Caco-2 (cell line): ENCODE data around the gene GRK6. TPM values are rescaled to one million over a fixed set of nuclear protein-coding genes. Genes with fewer than 3 reads are reported as not detected.
A peak's percentile ranks its signal among the peaks of the same experiment; 100 is the strongest.

ENCODE experiments used
- BruUV-seq: library from RNA; stranded (reverse); fragments of 400-500 nt; replicated peaks from 2 replicates; lab custom pipeline; 2021; lab: Mats Ljungman, UMichigan
- CTCF ChIA-PET: fragments of 300-600 bp; sonication (Branson Sonifier 250); formaldehyde crosslinking; loops from one replicate; lab custom pipeline; 2022; ENCODE audit warnings: antibody characterized with exemption; lab: Charles Lee
- POLR2A ChIA-PET: fragments of 300-600 bp; sonication (Branson Sonifier 250); formaldehyde crosslinking; loops from one replicate; lab custom pipeline; 2022; ENCODE audit warnings: antibody characterized with exemption; lab: Charles Lee
- DNase-seq, 2 experiments: peaks; one replicate each; pipeline versions ENCODE4 v3.0.0 to v3.0.0-alpha.2; 2020 to 2022
- H3K27me3 ChIP-seq: replicated peaks from 2 replicates; pipeline ENCODE4 v1.6.0; 2011; ENCODE audit warnings: low read length; ENCODE audit not compliant: control insufficient read depth, insufficient read depth
- H3K36me3 ChIP-seq: 2 replicates; pipeline ENCODE4 v1.5.1; 2011; ENCODE audit warnings: low read length; ENCODE audit not compliant: control insufficient read depth, insufficient read depth
- H3K4me1 ChIP-seq: fragments of 250-450 bp; sonication (Bioruptor Pico); 2 replicates; pipeline ENCODE4 v1.5.1; 2020; ENCODE audit warnings: mild to moderate bottlenecking
- H3K4me3 ChIP-seq: 2 replicates; pipeline ENCODE4 v1.5.1; 2011; ENCODE audit warnings: low read depth, mild to moderate bottlenecking, control low read depth, low read length
- H3K9me3 ChIP-seq: fragments of 250-450 bp; sonication (Bioruptor Pico); 2 replicates; pipeline ENCODE4 v1.5.1; 2020; ENCODE audit warnings: mild to moderate bottlenecking, moderate library complexity
- H3K27ac Mint-ChIP-seq: one replicate; pipeline ENCODE4 v1.8.0; 2022; ENCODE audit warnings: mixed read lengths; ENCODE audit not compliant: unreplicated experiment
- H3K27me3 Mint-ChIP-seq: one replicate; pipeline ENCODE4 v1.8.0; 2022; ENCODE audit warnings: mixed read lengths; ENCODE audit not compliant: insufficient read depth, unreplicated experiment
- H3K36me3 Mint-ChIP-seq: one replicate; pipeline ENCODE4 v1.8.0; 2022; ENCODE audit warnings: mild to moderate bottlenecking, mixed read lengths; ENCODE audit not compliant: insufficient read depth, unreplicated experiment
- H3K4me1 Mint-ChIP-seq: one replicate; pipeline ENCODE4 v1.8.0; 2022; ENCODE audit warnings: low read depth, mixed read lengths; ENCODE audit not compliant: unreplicated experiment
- H3K4me3 Mint-ChIP-seq: one replicate; pipeline ENCODE4 v1.8.0; 2022; ENCODE audit warnings: mild to moderate bottlenecking, moderate library complexity, mixed read lengths; ENCODE audit not compliant: unreplicated experiment
- H3K9me3 Mint-ChIP-seq: one replicate; pipeline ENCODE4 v1.8.0; 2022; ENCODE audit warnings: mixed read lengths; ENCODE audit not compliant: unreplicated experiment
- CTCF ChIP-seq, 2 experiments: fragments of 200-600 bp in 1 of 2; IDR thresholded peaks; 1 replicate in 1 of 2; 2 replicates in 1 of 2; pipeline versions ENCODE4 v1.5.1 to v1.8.0; 2011 to 2022; ENCODE audit warnings: antibody characterized with exemption in 1 of 2, control low read depth in 1 of 2, inconsistent platforms in 1 of 2, low read depth in 1 of 2, low read length in 1 of 2, mild to moderate bottlenecking in 1 of 2, moderate library complexity in 1 of 2; ENCODE audit not compliant: insufficient read depth in 1 of 2, severe bottlenecking in 1 of 2, unreplicated experiment in 1 of 2
- intact Hi-C: fragments of 100-400 bp; cut with micrococcal nuclease; formaldehyde crosslinking; loops from one replicate; pipeline ENCODE4 v1.10.0; 2022; ENCODE audit not compliant: unreplicated experiment
- total RNA-seq: library from RNA; stranded (reverse); gene quantifications from 2 replicates; pipeline ENCODE4 v1.2.3, GENCODE V29; 2022

Gene GRK6
- total RNA-seq, 1 experiment from 2014 or later = 71.9 TPM

DNA sequence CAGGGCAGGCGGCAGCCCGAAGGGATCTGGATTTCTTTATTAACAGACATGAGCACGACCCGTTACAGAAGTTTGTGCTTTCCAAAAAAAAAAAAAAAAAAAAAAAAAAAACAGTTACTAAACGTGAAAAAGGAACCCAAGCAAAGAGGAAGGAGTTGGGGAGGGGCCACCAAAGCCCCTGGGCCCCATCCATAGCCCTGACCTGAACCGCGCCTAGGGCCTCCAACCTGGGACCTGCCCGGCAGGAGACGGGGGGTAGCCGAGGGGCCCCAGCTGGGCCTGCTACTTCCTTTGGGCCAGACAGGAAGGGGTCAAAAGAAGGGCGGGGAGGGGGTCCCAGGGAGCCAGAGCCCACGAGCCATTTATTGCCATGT, 30.1 kb downstream of the GRK6 start:
- DNase-seq = no peak
- intact Hi-C loops = loop anchor here (1.0 to 2.0 kb wide), 2 partner anchors 16 to 41 kb away; partner anchors contain the start of genes DBN1 and PDLIM7
- no peaks in the 10 kb centered on the region for H3K27me3 ChIP-seq
- Mint-ChIP-seq H3K4me3 (peak overlapping the region; percentile 77), H3K4me1 (peaks cover 11% of the 10 kb centered on the region), H3K36me3 (peaks cover 82% of the 10 kb centered on the region), H3K9me3 (no peaks in the 10 kb centered on the region), H3K27ac (peak overlapping the region; percentile 87), H3K27me3 (no peaks in the 10 kb centered on the region)
- no peak for TF ChIP-seq CTCF (IDR thresholded peaks at IDR 0.05; ENCODE audit: insufficient read depth in 1 of 2, low read depth in 1 of 2, low read length in 1 of 2, severe bottlenecking in 1 of 2, unreplicated experiment in 1 of 2)
- H3K4me3 ChIP-seq = no peak overlapping the region
- CTCF ChIA-PET = interaction anchor here (1.3 to 1.6 kb wide), 3 partner anchors 30 to 53 kb away, joined by 3 to 27 read pairs (median 7); partner anchors contain the start of gene GRK6
- no TSS peak for BruUV-seq
- H3K4me1 ChIP-seq = peaks cover 7% of the 10 kb centered on the region; the same call in 1 of the 2 replicates
- POLR2A ChIA-PET = no interaction called here
- H3K9me3 ChIP-seq = no peaks in the 10 kb centered on the region
- H3K36me3 ChIP-seq = peaks cover 1% of the 10 kb centered on the region; the same call in 1 of the 2 replicates

DNA sequence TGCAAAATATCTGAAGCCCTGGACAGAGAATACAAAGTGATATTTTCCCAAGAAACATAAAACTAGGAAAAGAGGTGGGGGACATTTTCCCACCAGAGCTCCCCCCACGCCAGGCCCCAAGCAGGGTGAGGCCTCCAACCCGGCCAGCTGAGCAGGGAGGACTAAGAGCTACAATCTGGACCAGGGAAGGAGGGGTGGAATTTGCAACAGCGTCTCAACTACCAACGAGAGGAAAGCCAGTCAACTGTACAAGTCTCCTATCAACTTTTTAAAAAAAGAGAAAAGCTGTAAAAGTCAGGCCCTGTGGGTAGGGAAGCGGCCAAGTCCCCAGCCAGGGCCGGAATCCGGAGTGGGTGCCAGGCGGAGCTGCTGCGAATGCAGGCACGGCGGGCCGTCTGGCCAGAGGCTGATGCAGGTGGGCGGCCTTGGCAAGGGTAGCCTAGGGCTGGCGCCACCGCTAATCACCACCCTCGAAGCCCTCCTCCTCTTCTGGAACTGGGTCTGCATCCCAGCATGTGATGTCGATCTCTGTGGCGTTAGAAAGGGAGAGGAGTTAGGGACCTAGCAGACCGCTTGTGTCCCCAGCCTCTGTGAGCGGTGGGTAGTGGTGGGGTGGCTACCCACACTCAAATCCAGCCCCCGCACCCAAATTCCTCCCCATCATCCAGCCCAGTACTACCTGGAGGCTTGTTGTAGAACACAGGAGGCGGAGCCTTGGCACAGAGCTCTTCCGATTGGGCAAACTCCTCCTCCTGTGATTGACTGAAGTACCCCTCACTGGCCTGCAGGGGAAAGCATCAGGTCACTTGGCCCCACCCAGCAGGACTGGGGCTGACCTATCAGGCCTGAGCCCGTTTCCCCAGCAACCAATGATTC, 30.7 kb downstream of the GRK6 start:
- no peak overlapping the region for H3K4me3 Mint-ChIP-seq
- no peaks in the 10 kb centered on the region for H3K9me3 Mint-ChIP-seq
- H3K27ac Mint-ChIP-seq = peak overlapping the region; percentile 87
- peak; percentile 96 to 97 for DNase-seq
- Histone ChIP-seq H3K4me3 (no peak overlapping the region), H3K9me3 (no peaks in the 10 kb centered on the region), H3K27me3 (no peaks in the 10 kb centered on the region), H3K4me1 (peaks cover 7% of the 10 kb centered on the region; the same call in 1 of the 2 replicates), H3K36me3 (peaks cover 1% of the 10 kb centered on the region; the same call in 1 of the 2 replicates)
- POLR2A ChIA-PET = interaction anchor here (0.6 to 1.2 kb wide), 6 partner anchors 14 to 106 kb away, joined by 3 to 7 read pairs (median 4); partner anchors contain the start of genes GRK6, LMAN2 and PDLIM7
- CTCF ChIA-PET = interaction anchor here (0.5 to 1.8 kb wide), 24 partner anchors 12 to 149 kb away, joined by 3 to 27 read pairs (median 4); partner anchors contain the start of genes DBN1, GRK6, MXD3 and PDLIM7
- no peaks in the 10 kb centered on the region for H3K27me3 Mint-ChIP-seq
- TSS peak; percentile 23 for BruUV-seq
- intact Hi-C loops = loop anchor here (1.0 to 2.0 kb wide), 4 partner anchors 16 to 44 kb away; partner anchors contain the start of genes DBN1, GRK6 and PDLIM7
- peaks cover 12% of the 10 kb centered on the region for H3K4me1 Mint-ChIP-seq
- peaks cover 82% of the 10 kb centered on the region for H3K36me3 Mint-ChIP-seq
- TF ChIP-seq CTCF (IDR thresholded peaks at IDR 0.05; ENCODE audit: insufficient read depth in 1 of 2, low read depth in 1 of 2, low read length in 1 of 2, severe bottlenecking in 1 of 2, unreplicated experiment in 1 of 2) = peak; percentile 52 to 68
